GM23338 (cell line): ENCODE results near the gene ERGIC3. TPM values are rescaled to one million over a fixed set of nuclear protein-coding genes. Genes with fewer than 3 reads are reported as not detected.
"Not testable (repeated sequence)": the region's sequence is repeated elsewhere in the genome, so short reads cannot be mapped to it uniquely, and the experiment has no call there.

ENCODE experiments used
- ATAC-seq: fragments of 200-7000 bp; cut with Tn5 transposase; 3 replicates; pipeline ENCODE4 v1.9.1; 2020
- DNase-seq: peaks from one replicate; pipeline ENCODE4 v3.0.0-alpha.2; 2015; ENCODE audit warnings: low spot score
- H2AFZ ChIP-seq: fragments of 200-600 bp; sonication (generic); 2 replicates; pipeline ENCODE4 v1.8.0; 2016; ENCODE audit warnings: antibody characterized with exemption, mild to moderate bottlenecking, moderate library complexity
- H3F3A ChIP-seq: fragments of 200-600 bp; sonication (generic); replicated peaks from 2 replicates; pipeline ENCODE4 v1.8.0; 2017; ENCODE audit warnings: antibody characterized with exemption, mixed run types, low read depth
- H3K27ac ChIP-seq: fragments of 200-600 bp; sonication (generic); 2 replicates; pipeline ENCODE4 v1.6.1; 2016; ENCODE audit warnings: low read depth
- H3K27me3 ChIP-seq: fragments of 200-600 bp; sonication (generic); 2 replicates; pipeline ENCODE4 v1.8.0; 2016; ENCODE audit warnings: mild to moderate bottlenecking, mixed run types, moderate library complexity; ENCODE audit not compliant: insufficient read depth
- H3K36me3 ChIP-seq: fragments of 200-600 bp; sonication (generic); 2 replicates; pipeline ENCODE4 v1.8.0; 2016; ENCODE audit warnings: mild to moderate bottlenecking; ENCODE audit not compliant: insufficient read depth
- H3K4me1 ChIP-seq: fragments of 200-600 bp; sonication (generic); 2 replicates; pipeline ENCODE4 v1.8.0; 2016; ENCODE audit warnings: mild to moderate bottlenecking, moderate library complexity; ENCODE audit not compliant: insufficient read depth
- H3K4me2 ChIP-seq: fragments of 200-600 bp; sonication (generic); 2 replicates; pipeline ENCODE4 v1.7.1; 2017; ENCODE audit warnings: mixed run types
- H3K4me3 ChIP-seq: fragments of 200-600 bp; sonication (generic); 2 replicates; pipeline ENCODE4 v1.6.1; 2016; ENCODE audit warnings: mixed run types
- H3K79me2 ChIP-seq: fragments of 200-600 bp; sonication (generic); replicated peaks from 2 replicates; pipeline ENCODE4 v1.8.0; 2017; ENCODE audit warnings: mild to moderate bottlenecking; ENCODE audit not compliant: insufficient read depth
- H3K9me2 ChIP-seq: fragments of 200-600 bp; sonication (generic); 2 replicates; pipeline ENCODE4 v1.8.0; 2017; ENCODE audit not compliant: insufficient read depth
- H4K20me1 ChIP-seq: fragments of 200-600 bp; sonication (generic); replicated peaks from 2 replicates; pipeline ENCODE4 v1.8.0; 2017; ENCODE audit warnings: mild to moderate bottlenecking; ENCODE audit not compliant: insufficient read depth
- H3K27ac Mint-ChIP-seq: 2 replicates; pipeline ENCODE4 v1.8.0; 2020; ENCODE audit warnings: inconsistent platforms, mild to moderate bottlenecking, moderate library complexity, mixed read lengths
- H3K27me3 Mint-ChIP-seq: 3 replicates; pipeline ENCODE4 v1.8.0; 2022; ENCODE audit warnings: low read depth, mild to moderate bottlenecking, moderate library complexity, mixed read lengths, inconsistent platforms; ENCODE audit not compliant: insufficient read depth, poor library complexity
- H3K36me3 Mint-ChIP-seq: 3 replicates; pipeline ENCODE4 v1.8.0; 2021; ENCODE audit warnings: low read depth, mild to moderate bottlenecking, inconsistent platforms, moderate library complexity, mixed read lengths
- H3K4me1 Mint-ChIP-seq: 3 replicates; pipeline ENCODE4 v1.8.0; 2020; ENCODE audit warnings: mild to moderate bottlenecking, inconsistent platforms, mixed read lengths
- H3K4me3 Mint-ChIP-seq: 3 replicates; pipeline ENCODE4 v1.8.0; 2021; ENCODE audit warnings: moderate library complexity, mild to moderate bottlenecking, inconsistent platforms, mixed read lengths
- H3K9me3 Mint-ChIP-seq: 3 replicates; pipeline ENCODE4 v1.8.0; 2020; ENCODE audit warnings: moderate library complexity, mild to moderate bottlenecking, inconsistent platforms, mixed read lengths
- EZH2 ChIP-seq: fragments of 200-600 bp; sonication (generic); IDR thresholded peaks from one replicate; pipeline ENCODE4 v1.8.0; 2017; ENCODE audit warnings: antibody characterized with exemption, mild to moderate bottlenecking, low read depth; ENCODE audit not compliant: unreplicated experiment
- EZH2phosphoT487 ChIP-seq: fragments of 200-600 bp; sonication (generic); IDR thresholded peaks from one replicate; pipeline ENCODE4 v1.8.1; 2018; ENCODE audit warnings: antibody characterized with exemption; ENCODE audit not compliant: unreplicated experiment
- NANOG ChIP-seq: IDR thresholded peaks from 2 replicates; pipeline ENCODE4 v1.6.1; 2016; ENCODE audit warnings: antibody characterized with exemption, borderline replicate concordance
- STAT1 ChIP-seq: IDR thresholded peaks from one replicate; pipeline ENCODE4 v1.6.1; 2016; ENCODE audit warnings: antibody characterized with exemption; ENCODE audit not compliant: unreplicated experiment
- ZNF462 ChIP-seq: fragments of 250-450 bp; sonication (Bioruptor Pico); IDR thresholded peaks from 2 replicates; pipeline ENCODE4 v1.5.0; 2020; ENCODE audit warnings: mild to moderate bottlenecking, moderate library complexity
- polyA plus RNA-seq: library from polyadenylated mRNA; unstranded; fragments of >200 nt; fragmentation: Nextera tagmentation; extraction: Ambion mirVana; gene quantifications from 2 replicates; pipeline ENCODE4 v1.2.1, GENCODE V29; 2016
- total RNA-seq: library from RNA; depleted of rRNA; stranded (reverse); fragments of >200 nt; shearing (Covaris generic); gene quantifications from 2 replicates; pipeline ENCODE4 v1.2.3, GENCODE V29; 2014
- TF ChIP-seq, protein P1 (sequence below), 2 experiments: fragments of 200-600 bp in 1 of 2; sonication (generic) in 1 of 2; conservative IDR thresholded peaks; 2 replicates each; pipeline versions ENCODE4 v1.5.1 to v1.6.1; 2016 to 2017; ENCODE audit warnings: antibody characterized with exemption in 2 of 2, low read depth in 2 of 2, mild to moderate bottlenecking in 2 of 2, moderate library complexity in 1 of 2
- TF ChIP-seq, protein P2 (sequence below): IDR thresholded peaks from one replicate; pipeline ENCODE4 v1.6.1; 2018; ENCODE audit warnings: antibody characterized with exemption; ENCODE audit not compliant: unreplicated experiment

The ERGIC3 gene
- total and polyA plus RNA-seq, 2 experiments from 2014 or later: 139 to 147 TPM

DNA sequence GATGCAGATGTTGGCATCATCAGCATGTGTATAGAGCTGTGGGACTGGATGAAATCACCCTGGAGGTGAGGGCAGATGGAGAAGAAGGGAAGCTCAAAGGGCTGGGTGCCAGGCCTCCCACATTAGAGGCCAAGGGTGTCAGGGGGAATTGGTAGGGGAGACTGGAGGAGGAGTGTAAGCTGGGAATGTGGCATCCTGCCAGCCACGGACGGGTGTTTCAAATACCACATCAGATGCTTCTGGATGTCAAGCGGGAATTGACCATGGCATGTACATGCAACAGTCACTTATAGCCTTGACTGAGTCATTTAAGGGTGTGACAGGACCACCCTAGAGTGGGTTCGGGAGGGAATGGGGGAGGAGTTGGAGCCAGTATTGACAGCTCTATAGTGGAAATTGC, 9.6 kb downstream of the ERGIC3 start (continued):
- TF ChIP-seq STAT1: no peak
- no peak for TF ChIP-seq EZH2phosphoT487
- no peak for TF ChIP-seq EZH2

GRCh38 chr20:35552914-35553313, 11.0 kb downstream of the ERGIC3 start:
- Histone ChIP-seq H3K4me1 (no peaks in the 10 kb centered on the region), H2AFZ (no peak overlapping the region), H4K20me1 (no peaks in the 10 kb centered on the region; the same call in 1 of the 2 replicates), H3K9me2 (no peaks in the 10 kb centered on the region), H3K27ac (no peak overlapping the region), H3K36me3 (peaks cover 22% of the 10 kb centered on the region), H3K27me3 (no peaks in the 10 kb centered on the region), H3K4me3 (no peak overlapping the region), H3K79me2 (no peaks in the 10 kb centered on the region), H3K4me2 (no peak overlapping the region), H3F3A (no peaks in the 10 kb centered on the region)
- TF ChIP-seq EZH2phosphoT487: no peak
- TF ChIP-seq ZNF462 (CRISPR knock-in tag): no peak
- TF ChIP-seq, protein P1, sequence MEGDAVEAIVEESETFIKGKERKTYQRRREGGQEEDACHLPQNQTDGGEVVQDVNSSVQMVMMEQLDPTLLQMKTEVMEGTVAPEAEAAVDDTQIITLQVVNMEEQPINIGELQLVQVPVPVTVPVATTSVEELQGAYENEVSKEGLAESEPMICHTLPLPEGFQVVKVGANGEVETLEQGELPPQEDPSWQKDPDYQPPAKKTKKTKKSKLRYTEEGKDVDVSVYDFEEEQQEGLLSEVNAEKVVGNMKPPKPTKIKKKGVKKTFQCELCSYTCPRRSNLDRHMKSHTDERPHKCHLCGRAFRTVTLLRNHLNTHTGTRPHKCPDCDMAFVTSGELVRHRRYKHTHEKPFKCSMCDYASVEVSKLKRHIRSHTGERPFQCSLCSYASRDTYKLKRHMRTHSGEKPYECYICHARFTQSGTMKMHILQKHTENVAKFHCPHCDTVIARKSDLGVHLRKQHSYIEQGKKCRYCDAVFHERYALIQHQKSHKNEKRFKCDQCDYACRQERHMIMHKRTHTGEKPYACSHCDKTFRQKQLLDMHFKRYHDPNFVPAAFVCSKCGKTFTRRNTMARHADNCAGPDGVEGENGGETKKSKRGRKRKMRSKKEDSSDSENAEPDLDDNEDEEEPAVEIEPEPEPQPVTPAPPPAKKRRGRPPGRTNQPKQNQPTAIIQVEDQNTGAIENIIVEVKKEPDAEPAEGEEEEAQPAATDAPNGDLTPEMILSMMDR (conservative IDR thresholded peaks at IDR 0.05; ENCODE audit: low read depth in 2 of 2): no peak
- TF ChIP-seq, protein P2, sequence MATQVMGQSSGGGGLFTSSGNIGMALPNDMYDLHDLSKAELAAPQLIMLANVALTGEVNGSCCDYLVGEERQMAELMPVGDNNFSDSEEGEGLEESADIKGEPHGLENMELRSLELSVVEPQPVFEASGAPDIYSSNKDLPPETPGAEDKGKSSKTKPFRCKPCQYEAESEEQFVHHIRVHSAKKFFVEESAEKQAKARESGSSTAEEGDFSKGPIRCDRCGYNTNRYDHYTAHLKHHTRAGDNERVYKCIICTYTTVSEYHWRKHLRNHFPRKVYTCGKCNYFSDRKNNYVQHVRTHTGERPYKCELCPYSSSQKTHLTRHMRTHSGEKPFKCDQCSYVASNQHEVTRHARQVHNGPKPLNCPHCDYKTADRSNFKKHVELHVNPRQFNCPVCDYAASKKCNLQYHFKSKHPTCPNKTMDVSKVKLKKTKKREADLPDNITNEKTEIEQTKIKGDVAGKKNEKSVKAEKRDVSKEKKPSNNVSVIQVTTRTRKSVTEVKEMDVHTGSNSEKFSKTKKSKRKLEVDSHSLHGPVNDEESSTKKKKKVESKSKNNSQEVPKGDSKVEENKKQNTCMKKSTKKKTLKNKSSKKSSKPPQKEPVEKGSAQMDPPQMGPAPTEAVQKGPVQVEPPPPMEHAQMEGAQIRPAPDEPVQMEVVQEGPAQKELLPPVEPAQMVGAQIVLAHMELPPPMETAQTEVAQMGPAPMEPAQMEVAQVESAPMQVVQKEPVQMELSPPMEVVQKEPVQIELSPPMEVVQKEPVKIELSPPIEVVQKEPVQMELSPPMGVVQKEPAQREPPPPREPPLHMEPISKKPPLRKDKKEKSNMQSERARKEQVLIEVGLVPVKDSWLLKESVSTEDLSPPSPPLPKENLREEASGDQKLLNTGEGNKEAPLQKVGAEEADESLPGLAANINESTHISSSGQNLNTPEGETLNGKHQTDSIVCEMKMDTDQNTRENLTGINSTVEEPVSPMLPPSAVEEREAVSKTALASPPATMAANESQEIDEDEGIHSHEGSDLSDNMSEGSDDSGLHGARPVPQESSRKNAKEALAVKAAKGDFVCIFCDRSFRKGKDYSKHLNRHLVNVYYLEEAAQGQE: no peak
- TF ChIP-seq NANOG: no peak
- Mint-ChIP-seq H3K27me3 (peaks cover 2% of the 10 kb centered on the region), H3K4me1 (no peaks in the 10 kb centered on the region), H3K36me3 (peaks cover 36% of the 10 kb centered on the region), H3K4me3 (no peak overlapping the region), H3K9me3 (no peaks in the 10 kb centered on the region), H3K27ac (no peak overlapping the region)
- no peak for ATAC-seq
- no peak for DNase-seq

DNA sequence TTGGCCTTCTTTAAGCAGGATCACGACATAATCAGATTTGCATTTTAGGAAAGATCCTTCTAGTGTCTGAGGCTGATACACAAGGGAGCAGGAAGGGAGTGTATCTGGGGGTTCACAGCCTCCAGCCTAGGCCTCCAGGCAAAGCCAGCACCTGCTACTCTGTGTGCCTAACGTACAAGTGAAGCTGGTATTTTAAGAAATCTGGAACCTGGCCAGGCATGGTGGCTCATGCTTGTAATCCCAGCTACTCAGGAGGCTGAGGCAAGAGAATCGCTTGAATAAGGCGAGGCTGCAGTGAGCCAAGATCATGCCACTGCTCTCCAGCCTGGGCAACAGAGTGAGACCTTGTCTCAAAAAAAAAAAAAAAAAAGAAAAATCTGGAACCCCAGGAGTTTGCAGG, 13.6 kb downstream of the ERGIC3 start:
- H3K36me3 Mint-ChIP-seq: peaks cover 27% of the 10 kb centered on the region
- not testable (repeated sequence) for H3K9me3 Mint-ChIP-seq, H3K27ac ChIP-seq, H3K79me2 ChIP-seq, H3K4me2 ChIP-seq, H3K9me2 ChIP-seq, H3K27me3 Mint-ChIP-seq, H2AFZ ChIP-seq, ATAC-seq, H4K20me1 ChIP-seq, H3K27ac Mint-ChIP-seq, H3K4me3 ChIP-seq, DNase-seq, H3K4me3 Mint-ChIP-seq, H3K4me1 ChIP-seq, H3K27me3 ChIP-seq, H3F3A ChIP-seq, H3K4me1 Mint-ChIP-seq, H3K36me3 ChIP-seq
